ENCODE data around the gene CLRN3.

GRCh38 chr10:127905001-127905847 lies 12.5 kb upstream of the CLRN3 start:
- TF ChIP-seq CTCF (conservative IDR thresholded peaks at IDR 0.05 in 1 of 2, IDR thresholded peaks at IDR 0.05 in 1 of 2; ENCODE audit: extremely low read depth in 1 of 2, insufficient read depth in 1 of 2, low read depth in 1 of 2, low read length in 2 of 2) = no peak
- TF ChIP-seq EZH2 (IDR thresholded peaks at IDR 0.05; ENCODE audit: borderline replicate concordance, low read length) = no peak

Data from mammary epithelial cell (primary cell).